SHP77 treated with DMSO at 0.1 percent for 48 hours (cell line): ENCODE results near the gene ZNF521.
A peak's percentile ranks its signal among the peaks of the same experiment; 100 is the strongest.

Experiments used
- DNase-seq: peaks from one replicate; lab custom pipeline; 2025; lab: John Stamatoyannopoulos, UW

Gene ZNF521

GRCh38 chr18:25351777-25352628 lies at the start of gene ZNF521:
Gene ZNF521 (minus strand): TSS chr18:25352166. CDS start chr18:25350946, 1,220 bp downstream.
- DNase-seq: peak; percentile 64

GRCh38 chr18:25399554-25399953 lies 47.6 kb upstream of the ZNF521 start:
- DNase-seq: no peak

GRCh38 chr18:25392192-25392591 lies 40.2 kb upstream of the ZNF521 start:
- no peak for DNase-seq

DNA sequence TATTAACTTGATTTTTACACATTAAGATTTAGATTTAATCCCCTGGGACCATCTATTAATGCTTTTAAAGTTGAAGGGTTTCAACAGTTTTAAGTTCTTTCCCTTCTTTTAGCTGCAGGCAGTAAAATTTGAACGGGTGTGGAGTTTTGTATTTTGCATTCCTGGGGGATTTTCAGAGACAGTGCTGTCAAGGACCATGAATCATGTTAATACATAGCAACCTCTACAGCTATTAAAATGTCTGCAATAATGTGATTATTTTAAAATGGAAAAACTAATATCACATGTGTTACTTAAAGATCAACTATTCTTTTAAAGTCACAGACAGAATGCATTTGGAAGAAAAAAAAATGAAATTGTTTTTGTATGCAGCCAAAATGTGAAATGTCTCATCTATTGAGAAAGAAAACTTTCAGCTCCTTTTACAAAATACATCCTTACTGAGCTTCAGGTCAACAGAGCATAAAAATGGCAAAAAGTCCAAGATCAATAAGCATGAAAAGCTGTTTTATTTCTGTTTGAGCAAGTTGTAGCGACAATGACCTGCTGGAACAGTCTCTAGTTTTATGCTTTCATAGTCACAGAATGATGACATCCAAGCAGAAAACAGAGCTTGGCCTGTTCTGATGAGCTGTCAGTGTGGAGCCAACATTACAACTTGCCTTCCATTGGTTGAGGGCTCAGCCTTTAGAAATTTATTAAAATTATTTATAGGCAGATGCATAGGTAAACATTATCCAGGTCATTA lies 21.6 kb upstream of the ZNF521 start:
- no peak for DNase-seq

GRCh38 chr18:25370391-25370790 lies 18.4 kb upstream of the ZNF521 start:
- no peak for DNase-seq

- DNase-seq: no peak
Observed at GRCh38 chr18:25365242-25365641, 13.3 kb upstream of the ZNF521 start.

- no peak for DNase-seq
Observed at GRCh38 chr18:25364732-25365131, 12.8 kb upstream of the ZNF521 start.

DNA sequence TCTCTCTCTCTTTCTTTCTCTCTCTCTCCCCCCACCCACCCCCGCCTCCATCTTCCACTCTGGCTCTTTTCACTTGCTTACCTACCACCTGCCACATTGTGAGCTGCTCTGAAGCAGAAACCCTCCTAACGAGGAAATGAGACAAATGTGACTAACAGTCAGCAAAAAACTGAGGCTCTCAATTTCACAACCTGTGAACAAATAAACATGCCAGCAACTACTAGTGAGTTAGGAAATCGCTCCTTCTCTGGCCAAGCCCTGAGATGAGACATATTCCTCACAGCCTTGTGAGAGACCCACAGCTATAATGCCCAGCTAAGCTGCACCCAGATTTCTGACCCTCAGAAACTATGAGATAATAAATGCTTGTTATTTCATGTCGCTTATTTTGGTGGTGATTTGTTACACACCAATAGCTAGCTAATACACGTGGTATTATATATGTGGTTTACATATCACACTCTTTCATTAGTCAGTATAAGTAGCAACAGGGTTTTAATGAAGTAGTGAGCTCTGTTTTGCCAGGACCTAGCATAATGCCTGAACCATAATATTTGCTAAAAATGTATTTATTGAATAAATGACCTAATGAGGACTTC lies 8.4 kb upstream of the ZNF521 start:
- DNase-seq: no peak

- DNase-seq: no peak
Observed at GRCh38 chr18:25353080-25353479, 1.1 kb upstream of the ZNF521 start.

DNA sequence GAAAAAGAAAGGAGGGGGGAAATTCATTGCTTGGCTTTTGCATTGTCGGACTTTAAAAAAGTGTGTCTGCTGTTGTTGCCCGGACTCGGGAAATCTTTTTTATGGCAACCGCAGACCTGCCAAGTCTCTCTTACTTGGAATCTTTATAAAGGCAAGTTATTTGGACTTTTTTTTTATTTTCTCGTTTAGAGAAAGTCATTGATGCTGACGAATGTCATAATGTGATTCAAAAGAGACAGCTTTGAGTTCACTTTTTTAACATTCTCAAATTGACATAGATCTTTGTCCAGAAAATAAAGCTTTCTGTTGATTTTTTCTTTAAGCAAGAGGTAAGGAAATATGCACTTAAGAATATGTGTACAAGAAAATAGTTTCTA lies 651 bp upstream of the ZNF521 start:
- no peak for DNase-seq

DNA sequence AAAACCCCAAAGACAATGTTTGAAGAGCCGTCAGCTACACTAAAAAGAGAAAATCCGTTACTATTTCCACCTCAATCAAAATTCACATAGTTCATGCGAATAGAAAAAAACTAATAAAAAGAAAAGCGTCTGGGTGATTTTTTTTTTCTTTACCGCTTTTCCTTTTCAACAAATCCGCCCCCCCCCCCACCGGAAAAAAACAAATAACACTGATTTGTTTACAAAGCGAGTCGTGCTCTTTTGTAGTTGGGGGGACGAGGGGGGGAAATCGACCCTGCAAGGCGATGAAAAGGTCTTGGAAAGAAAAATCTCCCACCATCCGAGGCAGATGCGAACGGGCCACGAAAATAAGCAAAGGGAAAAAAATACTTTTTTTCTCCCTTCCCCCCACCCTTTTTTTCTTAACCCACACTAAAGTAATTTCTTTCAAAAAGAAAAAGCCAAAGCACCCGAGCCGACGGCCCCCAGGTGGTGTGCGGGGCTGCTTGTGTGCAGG lies 638 bp downstream of the ZNF521 start:
- no peak for DNase-seq

DNA sequence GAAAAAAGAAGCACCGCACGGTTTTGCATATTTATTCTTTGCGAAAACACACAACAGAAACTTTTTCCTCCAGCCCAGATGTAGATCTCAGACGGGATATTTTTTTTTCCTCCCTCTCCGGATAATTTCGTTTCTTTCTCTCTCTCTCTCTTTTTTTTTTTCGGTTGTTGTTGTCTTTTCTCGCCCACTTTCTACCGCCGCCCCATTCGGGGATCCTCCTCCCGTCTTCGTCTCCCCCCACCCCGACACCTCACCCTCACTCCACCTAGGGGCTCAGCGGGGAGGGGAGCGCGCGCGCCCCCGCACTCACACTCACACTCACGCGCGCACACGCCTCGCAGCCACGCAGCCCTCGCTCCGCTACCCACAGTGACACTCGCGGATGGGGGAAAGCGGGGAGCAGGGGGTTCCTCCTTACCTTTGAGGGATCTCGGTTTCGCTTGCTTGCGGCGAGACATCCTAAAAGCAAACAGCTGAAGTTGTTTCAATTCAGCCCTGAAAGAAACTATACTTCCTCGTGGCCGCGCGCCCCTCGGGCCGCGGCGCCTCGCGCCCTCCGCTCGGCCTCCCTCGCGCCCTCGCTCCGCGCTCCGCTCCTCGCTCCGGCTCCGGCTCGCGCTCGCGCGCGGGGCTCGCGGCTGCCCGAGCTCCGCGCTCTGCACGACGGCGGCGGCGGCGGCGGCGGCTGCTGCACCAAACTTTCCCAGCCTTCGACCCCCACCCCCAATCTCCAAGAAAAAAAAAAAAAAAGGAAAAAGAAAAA lies 1.3 kb downstream of the ZNF521 start:
- DNase-seq: no peak

GRCh38 chr18:25349926-25350487 lies 2.0 kb downstream of the ZNF521 start:
- DNase-seq: no peak

DNA sequence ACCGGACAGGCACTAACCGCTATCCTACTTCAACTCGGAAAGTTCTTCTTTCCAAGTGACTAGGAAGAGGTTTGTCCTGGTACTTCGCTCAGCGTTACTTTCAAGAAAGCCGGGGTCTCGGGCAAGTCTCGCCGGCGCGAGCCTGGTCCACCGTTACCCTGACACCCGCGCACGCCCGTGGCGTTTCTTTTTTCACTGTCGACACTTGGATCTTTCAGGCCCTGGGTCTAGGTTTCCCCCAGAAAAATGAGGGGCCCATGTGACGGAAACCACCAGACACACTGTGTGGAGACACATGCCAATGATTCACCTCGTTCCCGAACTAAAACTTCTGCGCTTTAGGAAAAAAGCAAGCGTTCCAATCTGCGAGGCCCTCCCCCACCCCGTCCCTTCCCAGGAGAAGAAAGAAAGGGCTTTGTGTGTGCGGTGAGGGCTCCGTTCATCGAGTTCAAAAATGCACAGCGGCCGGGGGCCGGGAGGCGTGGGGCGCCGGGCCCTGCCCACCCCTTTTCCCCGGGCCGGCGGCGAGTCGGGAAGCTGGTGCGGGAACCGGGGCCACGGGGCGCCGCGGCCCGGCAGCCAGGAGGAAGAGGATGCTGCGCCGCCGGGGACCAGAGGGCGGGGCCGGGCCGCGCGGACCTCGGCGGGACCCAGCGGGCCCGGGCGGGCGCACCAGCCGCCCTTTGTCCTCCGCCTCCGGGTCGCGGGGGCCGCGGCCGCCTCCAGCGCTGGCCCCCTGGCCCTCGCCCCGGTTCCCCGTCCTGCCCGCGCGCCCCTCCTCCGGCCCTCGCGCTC lies 2.6 kb downstream of the ZNF521 start:
- DNase-seq: no peak

DNA sequence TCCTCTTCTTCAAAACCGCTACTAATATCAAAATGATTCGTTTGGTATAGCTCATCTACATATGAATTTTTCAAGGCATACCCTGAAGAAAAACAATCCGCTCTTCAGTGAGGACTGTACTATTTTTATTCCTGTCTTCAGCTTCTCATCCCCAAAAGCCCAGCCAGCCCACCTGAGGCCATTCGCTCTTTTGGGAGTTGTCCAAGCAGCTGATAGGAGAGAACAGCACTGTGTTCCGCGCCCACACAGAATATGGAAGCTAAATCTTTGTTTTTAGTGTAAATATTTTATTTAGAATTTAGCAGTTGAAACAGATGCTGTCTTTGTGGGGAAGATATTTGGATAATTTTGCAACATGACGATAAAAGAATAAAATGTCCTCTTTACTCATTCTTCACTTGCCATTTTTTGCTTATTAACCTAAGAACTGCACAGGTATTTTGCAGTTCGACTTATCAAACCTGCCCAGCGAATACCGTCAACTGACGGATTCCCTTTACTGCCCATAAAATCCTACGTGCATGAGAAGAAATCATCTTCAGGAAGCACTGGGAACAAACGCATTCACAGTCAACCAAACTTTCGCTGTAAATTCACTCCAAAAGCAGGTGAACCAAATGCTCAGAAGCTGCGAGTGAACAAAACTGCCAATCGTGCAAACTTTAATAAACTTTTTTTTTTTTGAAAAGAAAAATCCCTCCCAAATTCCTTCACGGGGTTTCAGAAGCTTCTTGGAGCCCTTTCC lies 3.4 kb downstream of the ZNF521 start:
- DNase-seq: no peak

DNA sequence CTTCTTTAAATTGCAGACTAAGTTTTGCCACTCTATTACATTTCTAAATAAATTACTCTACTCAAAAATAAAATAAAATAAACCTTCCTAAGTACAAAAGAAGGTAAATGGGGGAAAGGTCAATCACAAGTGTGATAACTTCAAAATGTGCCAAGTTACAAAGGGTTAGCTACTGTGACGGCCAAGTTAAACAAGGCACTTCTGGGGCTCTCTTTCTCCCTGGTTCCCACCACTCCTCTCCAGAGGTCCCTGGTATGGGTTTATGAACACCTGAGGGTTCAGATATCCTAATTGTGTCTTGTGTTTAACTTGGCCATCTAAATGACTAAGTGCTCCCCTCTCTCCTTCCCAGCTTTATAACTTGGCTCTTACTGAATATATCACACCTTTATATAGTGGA lies 5.4 kb downstream of the ZNF521 start:
- no peak for DNase-seq

DNA sequence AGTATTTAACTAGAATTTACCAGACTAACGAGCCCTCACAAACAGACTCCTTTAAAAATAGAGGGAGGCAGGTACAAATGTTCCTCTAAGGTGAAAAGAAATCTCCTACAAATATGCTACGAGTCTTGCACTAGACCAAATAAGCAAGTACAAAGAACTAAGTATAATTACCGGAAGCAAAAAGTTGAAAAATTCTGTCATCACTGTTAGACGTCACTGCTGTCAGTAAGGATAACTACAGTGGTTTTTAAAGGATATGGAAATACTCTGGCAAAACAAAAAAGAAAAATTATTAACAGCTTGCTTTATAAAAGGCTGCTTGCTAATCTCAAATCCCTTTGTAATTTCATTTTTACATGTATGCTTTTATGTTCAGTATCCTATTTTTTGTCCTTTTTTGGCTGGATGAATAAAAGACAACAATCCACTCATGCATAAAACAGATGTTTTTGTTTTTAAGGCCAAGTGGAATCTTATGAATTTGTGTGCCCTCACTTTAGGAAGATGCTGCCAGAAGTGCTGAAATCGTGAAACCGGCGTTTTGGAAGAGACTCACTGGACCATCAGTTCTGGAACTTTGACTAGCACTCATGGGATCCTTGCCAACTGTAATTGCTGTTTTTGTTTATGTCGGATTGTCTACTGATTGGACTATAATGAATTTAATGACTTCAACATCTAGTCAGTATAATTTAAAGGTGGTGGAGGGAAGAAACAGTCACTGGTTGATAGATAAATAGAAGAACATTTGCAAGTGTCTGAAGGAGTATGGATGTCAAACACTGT lies 6.7 kb downstream of the ZNF521 start:
- DNase-seq: no peak

GRCh38 chr18:25341831-25342230 lies 10.1 kb downstream of the ZNF521 start:
- no peak for DNase-seq

DNA sequence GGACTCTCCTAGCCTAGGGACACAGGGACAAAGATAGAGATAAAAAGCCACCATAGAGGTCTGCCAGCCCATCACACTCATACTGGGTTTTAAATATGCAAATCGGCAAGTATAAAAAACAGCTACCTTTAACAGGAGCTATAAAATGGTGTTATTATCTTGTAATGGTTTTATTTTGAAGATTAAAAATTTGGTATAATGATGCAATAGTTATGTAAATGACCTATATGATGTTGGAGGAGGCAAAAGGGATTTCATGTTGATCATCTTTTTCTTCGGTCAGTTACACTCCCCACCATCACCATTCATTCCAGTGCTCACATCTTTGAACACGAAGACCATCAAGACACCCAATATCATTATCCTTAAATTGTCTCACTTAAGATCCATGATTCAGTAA lies 11.2 kb downstream of the ZNF521 start:
- no peak for DNase-seq
